NCI-H1105 treated with DMSO at 0.1 percent for 48 hours (cell line): ENCODE data around the gene C2CD4D.

Source experiments
- DNase-seq: peaks from one replicate; lab custom pipeline; 2025; lab: John Stamatoyannopoulos, UW

C2CD4D gene

DNA sequence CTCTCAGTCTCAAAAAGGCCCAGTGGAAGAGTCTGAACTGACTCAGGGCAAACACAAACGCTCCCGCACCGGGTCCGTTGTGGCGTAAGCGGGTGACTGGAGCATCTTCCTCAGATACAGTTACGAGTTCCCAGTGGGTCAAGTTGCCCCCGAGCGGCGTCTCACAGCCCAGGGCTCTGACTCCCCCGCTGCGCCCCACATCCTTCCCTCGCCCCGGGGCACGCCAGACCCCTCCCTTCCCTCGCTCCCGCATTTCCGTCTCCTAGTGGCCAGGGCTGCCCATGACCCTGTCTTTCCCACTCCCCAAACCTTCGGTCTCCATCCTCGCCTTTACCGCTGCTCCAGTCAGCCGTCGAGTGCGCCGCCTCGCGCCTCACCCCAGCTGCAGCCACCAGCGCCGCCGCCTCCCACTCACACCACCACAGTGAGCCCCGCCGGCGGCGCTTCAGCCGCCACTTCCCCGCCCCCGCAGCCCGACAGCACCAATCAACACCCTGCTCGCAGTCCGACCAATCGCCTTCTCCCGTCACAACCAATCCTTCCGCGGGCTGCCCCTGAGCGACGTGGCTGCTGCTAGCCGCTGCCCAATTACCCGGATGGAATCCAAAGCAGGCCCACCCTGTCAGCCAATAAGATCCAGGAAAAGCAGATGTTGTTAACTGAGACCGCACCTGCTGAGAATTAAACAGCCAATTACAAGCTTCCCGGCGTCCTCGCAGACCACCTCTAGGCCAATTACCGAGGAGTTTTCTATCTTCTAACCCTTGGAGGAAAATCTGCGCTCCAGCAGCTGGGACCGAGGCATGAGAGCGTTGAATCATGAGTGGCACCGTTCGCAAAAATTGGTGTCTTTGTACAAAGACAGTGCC is 49.3 kb downstream of the C2CD4D start, which contains the start of gene TDRKH:
TDRKH (minus strand) TSS at position 430 of the 869 bp plus-strand sequence. CDS start 7,478 bp downstream, outside the sequence.
- DNase-seq = peak; percentile 100
